Spleen (tissue), 11 donors: Measurements from ENCODE around the gene SPRED1. TPM values are rescaled to one million over a fixed set of nuclear protein-coding genes. Genes with fewer than 3 reads are reported as not detected.
A peak's percentile ranks its signal among the peaks of the same experiment; 100 is the strongest.

Experiments
- DNase-seq: peaks from one replicate; pipeline ENCODE4 v3.0.0-alpha.2; 2020
- H3K27ac ChIP-seq, 8 donors: fragments of 200-600 bp; sonication (generic) in 7 of 8; 1 replicate in 4 of 8; 2 replicates in 4 of 8; pipeline versions ENCODE4 v1.5.0 to v1.8.0; 2016 to 2021; ENCODE audit warnings: inconsistent platforms in 4 of 8, mild to moderate bottlenecking in 4 of 8, moderate library complexity in 1 of 8
- H3K27me3 ChIP-seq, 7 donors: fragments of 200-600 bp; sonication (generic) in 6 of 7; replicated peaks in 1 of 7; 1 replicate in 4 of 7; 2 replicates in 3 of 7; pipeline versions ENCODE4 v1.5.0 to v1.8.0; 2016 to 2021; ENCODE audit warnings: inconsistent platforms in 3 of 7, mild to moderate bottlenecking in 1 of 7
- H3K36me3 ChIP-seq, 6 donors: fragments of 200-600 bp; sonication (generic) in 5 of 6; 1 replicate in 4 of 6; 2 replicates in 2 of 6; pipeline versions ENCODE4 v1.5.0 to v1.8.0; 2016 to 2021; ENCODE audit warnings: inconsistent platforms in 2 of 6
- H3K4me1 ChIP-seq, 6 donors: fragments of 200-600 bp; sonication (generic) in 5 of 6; 1 replicate in 3 of 6; 2 replicates in 3 of 6; pipeline versions ENCODE4 v1.5.0 to v1.8.0; 2016 to 2021; ENCODE audit warnings: inconsistent platforms in 3 of 6
- H3K4me3 ChIP-seq, 8 donors: fragments of 200-600 bp; sonication (generic) in 7 of 8; 1 replicate in 4 of 8; 2 replicates in 4 of 8; pipeline versions ENCODE4 v1.5.0 to v1.8.0; 2016 to 2021; ENCODE audit warnings: inconsistent platforms in 4 of 8, mild to moderate bottlenecking in 4 of 8, moderate library complexity in 2 of 8
- H3K9me3 ChIP-seq, 8 donors: fragments of 200-600 bp; sonication (generic) in 7 of 8; 1 replicate in 4 of 8; 2 replicates in 4 of 8; pipeline versions ENCODE4 v1.5.0 to v1.8.0; 2016 to 2021; ENCODE audit warnings: inconsistent platforms in 4 of 8
- CTCF ChIP-seq, 11 experiments: fragments of 200-600 bp in 7 of 11; fragments of 450-650 bp in 4 of 11; sonication (generic) in 4 of 11; IDR thresholded peaks in 8 of 11; conservative IDR thresholded peaks in 3 of 11; 1 replicate in 7 of 11; 2 replicates in 4 of 11; pipeline versions ENCODE4 v1.4.0 to v1.8.0; 2016 to 2021; ENCODE audit warnings: antibody characterized with exemption in 11 of 11, inconsistent platforms in 4 of 11, mild to moderate bottlenecking in 1 of 11
- POLR2A ChIP-seq, 3 donors: fragments of 450-650 bp; IDR thresholded peaks; one replicate each; pipeline ENCODE4 v1.5.1; 2017; ENCODE audit warnings: antibody characterized with exemption in 3 of 3, mild to moderate bottlenecking in 1 of 3
- POLR2AphosphoS5 ChIP-seq, 3 donors: sonication (generic); formaldehyde crosslinking; IDR thresholded peaks; one replicate each; pipeline ENCODE4 v1.5.1; 2017; ENCODE audit warnings: antibody characterized with exemption in 3 of 3
- WGBS, 5 donors: extraction: QIAGEN DNeasy Blood & Tissue Kit in 3 of 5; methylation state at CpG; one replicate each; pipeline versions ENCODE4 v1.1.5 to v1.1.7; 2013 to 2018; 5-methylcytosine and 5-hydroxymethylcytosine counted together
- intact Hi-C: fragments of 100-400 bp; cut with DNase I; formaldehyde crosslinking; loops from one replicate; pipeline ENCODE4 v1.15.0; 2023; ENCODE audit warnings: low total_unique reads
- polyA plus RNA-seq, 3 donors: library from polyadenylated mRNA; stranded (reverse); fragments of 200-250 nt; gene quantifications; one replicate each; pipeline ENCODE4 v1.2.1, GENCODE V29; 2013
- total RNA-seq, 7 donors: library from RNA; depleted of rRNA in 3 of 7; stranded (reverse); fragments of >200 nt in 3 of 7; fragmentation: NEBNext Ultra II Directional in 4 of 7; extraction: Animal tissue kit (Norgen Biotek cat#: 25700) in 4 of 7; gene quantifications; one replicate each; pipeline versions ENCODE4 v1.1.0 to v1.2.1, GENCODE V29; 2016 to 2021
- donor health status: healthy with polysubstance abuse.
- donor health status: DM: no; HTN: no; CAD: no; lungs with moderate emphysema.
- donor health status: DM: no; HTN: no; CAD: no.
- donor health status: Bipolar disorder and iron deficiency.
- donor health status: healthy.
- donor health status: DM: no; HTN: no; CAD: no.
- donor health status: DM: yes; HTN: yes; CAD: no.

SPRED1 gene
- total and polyA plus RNA-seq, 10 donors, result 3.1 to 36.9 (median 25.5) TPM

DNA sequence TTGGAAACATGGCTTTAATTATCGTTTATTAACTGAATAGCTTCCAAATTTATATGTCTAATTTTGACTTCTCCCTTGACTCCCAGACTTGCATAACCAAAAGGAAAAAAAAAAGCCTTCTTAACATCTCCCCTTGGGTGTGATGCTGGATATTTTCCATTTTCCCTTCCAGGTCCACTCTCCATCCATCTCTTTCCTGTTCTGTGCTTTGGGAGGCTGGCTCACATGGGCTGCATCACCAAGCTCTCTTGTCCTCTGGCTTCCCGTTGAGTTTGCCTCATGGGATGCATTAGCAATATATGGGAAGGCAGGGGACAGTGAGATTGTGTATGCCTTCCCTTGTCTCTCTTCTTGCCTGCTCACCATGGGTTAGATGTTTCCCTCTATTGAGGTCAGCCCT lies 123.4 kb downstream of the SPRED1 start:
- no peaks in the 10 kb centered on the region for H3K9me3 ChIP-seq
- no peak overlapping the region for H3K4me3 ChIP-seq
- WGBS, 5 donors, result 79 to 88% (median 82%) methylated on average over 2 of the region's 2 CpGs
- no peaks in the 10 kb centered on the region for H3K36me3 ChIP-seq
- peaks cover 0 to 14% (median 0%) of the 10 kb centered on the region in 7 donors for H3K27me3 ChIP-seq
- intact Hi-C loops, result no loop called here
- no peak for DNase-seq
- H3K4me1 ChIP-seq, result peaks cover 0 to 16% (median 0%) of the 10 kb centered on the region in 6 donors
- TF ChIP-seq POLR2AphosphoS5 (IDR thresholded peaks at IDR 0.05), result no peak
- no peak for TF ChIP-seq CTCF (IDR thresholded peaks at IDR 0.05 in 8 of 11, conservative IDR thresholded peaks at IDR 0.05 in 3 of 11)
- no peak for TF ChIP-seq POLR2A (IDR thresholded peaks at IDR 0.05)
- H3K27ac ChIP-seq, result no peak overlapping the region

DNA sequence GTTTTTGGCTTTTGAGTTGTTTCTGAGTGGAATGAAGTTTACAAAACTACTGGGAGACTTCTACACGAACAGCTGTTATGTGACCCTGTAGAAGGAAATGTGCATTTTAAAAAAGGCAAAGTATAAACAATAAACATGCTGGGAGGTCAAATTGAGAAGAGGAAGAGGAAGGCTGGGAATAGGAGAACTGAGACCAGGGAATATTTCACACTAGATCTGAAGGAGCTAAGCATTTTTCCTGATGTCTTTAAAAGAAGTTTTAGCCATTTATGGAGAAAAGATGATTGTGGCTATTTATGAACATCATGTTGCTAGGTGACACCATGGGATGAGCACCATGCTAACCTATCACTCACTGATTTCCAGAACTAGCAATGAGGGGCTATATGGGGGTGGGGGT lies 125.0 kb downstream of the SPRED1 start:
- TF ChIP-seq CTCF (IDR thresholded peaks at IDR 0.05 in 8 of 11, conservative IDR thresholded peaks at IDR 0.05 in 3 of 11) (no peak), POLR2A (IDR thresholded peaks at IDR 0.05) (no peak), POLR2AphosphoS5 (IDR thresholded peaks at IDR 0.05) (no peak)
- Histone ChIP-seq H3K27ac (peak overlapping the region in 7 of 8 donors; percentile 29 to 65 (median 35)), H3K4me3 (no peak overlapping the region), H3K4me1 (peaks cover 0 to 16% (median 0%) of the 10 kb centered on the region in 6 donors), H3K9me3 (no peaks in the 10 kb centered on the region), H3K27me3 (peaks cover 0 to 14% (median 0%) of the 10 kb centered on the region in 7 donors), H3K36me3 (no peaks in the 10 kb centered on the region)
- intact Hi-C loops, result no loop called here
- 53 to 77% (median 67%) methylated on average over 1 of the region's 1 CpG for WGBS, 5 donors
- DNase-seq, result no peak

DNA sequence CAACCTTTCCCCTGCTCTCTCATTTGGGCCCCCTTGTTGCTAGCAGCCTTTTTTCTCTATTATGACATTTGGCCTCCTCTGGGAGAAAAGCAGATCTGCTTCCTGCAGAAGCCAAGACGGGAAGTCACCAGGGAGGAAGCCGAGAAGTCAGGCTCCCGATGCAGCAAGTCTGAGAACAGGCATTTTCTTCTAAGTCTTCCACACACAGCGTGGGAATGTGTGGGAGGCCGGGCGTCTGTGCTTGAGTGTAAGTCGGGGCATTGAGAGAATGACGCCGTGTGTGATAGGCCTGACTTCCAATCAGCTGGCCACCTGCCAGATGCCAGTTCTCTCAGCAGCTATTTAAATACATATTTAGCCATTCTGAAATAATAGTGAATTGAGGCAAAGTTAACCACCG lies 125.5 kb downstream of the SPRED1 start:
- Histone ChIP-seq H3K9me3 (no peaks in the 10 kb centered on the region), H3K36me3 (no peaks in the 10 kb centered on the region), H3K27me3 (peaks cover 0 to 14% (median 0%) of the 10 kb centered on the region in 7 donors), H3K4me1 (peaks cover 0 to 16% (median 0%) of the 10 kb centered on the region in 6 donors), H3K4me3 (no peak overlapping the region), H3K27ac (peak overlapping the region in 7 of 8 donors; percentile 29 to 65 (median 35))
- intact Hi-C loops, result no loop called here
- WGBS, 5 donors, result 6 to 9% (median 8%) methylated on average over 10 of the region's 10 CpGs
- DNase-seq, result no peak
- TF ChIP-seq POLR2AphosphoS5 (IDR thresholded peaks at IDR 0.05), result peak in 2 of 3 donors; percentile 17 to 30
- TF ChIP-seq POLR2A (IDR thresholded peaks at IDR 0.05), result no peak
- TF ChIP-seq CTCF (IDR thresholded peaks at IDR 0.05 in 8 of 11, conservative IDR thresholded peaks at IDR 0.05 in 3 of 11), result no peak

- Histone ChIP-seq H3K4me3 (no peak overlapping the region), H3K27ac (no peak overlapping the region), H3K9me3 (no peaks in the 10 kb centered on the region), H3K36me3 (no peaks in the 10 kb centered on the region), H3K27me3 (peaks cover 0 to 2% (median 0%) of the 10 kb centered on the region in 7 donors), H3K4me1 (no peaks in the 10 kb centered on the region)
- 76 to 87% (median 77%) methylated on average over 3 of the region's 3 CpGs for WGBS, 5 donors
- DNase-seq, result no peak
- TF ChIP-seq CTCF (IDR thresholded peaks at IDR 0.05 in 8 of 11, conservative IDR thresholded peaks at IDR 0.05 in 3 of 11) (peak; percentile 41 to 82 (median 73)), POLR2A (IDR thresholded peaks at IDR 0.05) (no peak), POLR2AphosphoS5 (IDR thresholded peaks at IDR 0.05) (no peak)
- intact Hi-C loops, result no loop called here
Measured at GRCh38 chr15:38389924-38390542, 137.4 kb downstream of the SPRED1 start.
